ENCODE results near the gene COL1A1. TPM values are rescaled to one million over a fixed set of nuclear protein-coding genes. Genes with fewer than 3 reads are reported as not detected.

Gene COL1A1
- total and polyA plus RNA-seq, 2 of the 13 experiments (the other 11 are each of a cell fraction or from before 2014, with no cell fraction given): 0.05 TPM; not detected in 1

GRCh38 chr17:50200457-50201275, 765 bp downstream of the COL1A1 start (continued):
- TF ChIP-seq HNF1A (IDR thresholded peaks at IDR 0.05; ENCODE audit: low read depth) (no peak), HNF1A (CRISPR knock-in tag; IDR thresholded peaks at IDR 0.05; ENCODE audit: borderline replicate concordance) (0 out of 2 replicates have a peak, but pooled peaks have one; percentile 30), ZFP90 (CRISPR knock-in tag; IDR thresholded peaks at IDR 0.05; ENCODE audit: borderline replicate concordance) (peak; percentile 56; the same call in 1 of the 2 replicates), ZNF441 (CRISPR knock-in tag; IDR thresholded peaks at IDR 0.05; ENCODE audit: borderline replicate concordance) (no peak), U2AF2 (IDR thresholded peaks at IDR 0.05; ENCODE audit: low read depth, low read length) (no peak), FOXO1 (CRISPR knock-in tag; IDR thresholded peaks at IDR 0.05) (0 out of 2 replicates have a peak, but pooled peaks have one; percentile 19), HOXA7 (CRISPR knock-in tag; IDR thresholded peaks at IDR 0.05) (no peak), ZBTB49 (CRISPR knock-in tag; IDR thresholded peaks at IDR 0.05; ENCODE audit: borderline replicate concordance) (no peak), ZNF670 (CRISPR knock-in tag; IDR thresholded peaks at IDR 0.05; ENCODE audit: borderline replicate concordance) (peak; percentile 67), ZNF318 (CRISPR knock-in tag; IDR thresholded peaks at IDR 0.05) (no peak), FOXA1 (IDR thresholded peaks at IDR 0.05) (no peak), FOXA1 (CRISPR knock-in tag; IDR thresholded peaks at IDR 0.05) (no peak), ZNF232 (CRISPR knock-in tag; IDR thresholded peaks at IDR 0.05; ENCODE audit: borderline replicate concordance) (peak; percentile 50; the same call in 1 of the 2 replicates), ZNF781 (CRISPR knock-in tag; IDR thresholded peaks at IDR 0.05; ENCODE audit: borderline replicate concordance, not compliant biosample characterization) (no peak)
